HUES6 (cell line): ENCODE measurements around the gene TENT5A.

ENCODE experiments used
- H3K27ac ChIP-seq: 2 replicates; pipeline ENCODE4 v1.7.0; 2013; ENCODE audit warnings: low read depth, mild to moderate bottlenecking, low read length, inconsistent platforms
- H3K27me3 ChIP-seq: 2 replicates; pipeline ENCODE4 v1.6.1; 2013; ENCODE audit warnings: low read length; ENCODE audit not compliant: control insufficient read depth, insufficient read depth
- H3K36me3 ChIP-seq: 2 replicates; pipeline ENCODE4 v1.6.1; 2013; ENCODE audit warnings: low read length; ENCODE audit not compliant: control insufficient read depth, insufficient read depth
- H3K4me1 ChIP-seq: 2 replicates; pipeline ENCODE4 v1.6.1; 2013; ENCODE audit warnings: low read length; ENCODE audit not compliant: control insufficient read depth, insufficient read depth
- H3K4me3 ChIP-seq: 2 replicates; pipeline ENCODE4 v1.5.1; 2013; ENCODE audit warnings: low read depth, low read length
- H3K9ac ChIP-seq: one replicate; pipeline ENCODE4 v1.6.1; 2013; ENCODE audit warnings: mild to moderate bottlenecking, low read length
- H3K9me3 ChIP-seq: 2 replicates; pipeline ENCODE4 v1.6.1; 2013; ENCODE audit warnings: low read depth, low read length; ENCODE audit not compliant: control insufficient read depth, insufficient read depth

TENT5A gene

GRCh38 chr6:81734500-81735150, 17.9 kb downstream of the TENT5A start:
- H3K4me3 ChIP-seq = no peak overlapping the region
- no peaks in the 10 kb centered on the region for H3K27me3 ChIP-seq
- no peak overlapping the region for H3K9ac ChIP-seq
- H3K9me3 ChIP-seq = peaks cover 5% of the 10 kb centered on the region; the same call in 1 of the 2 replicates
- 0 out of 2 replicates have a peak, but pooled peaks cover 6% of the 10 kb centered on the region for H3K4me1 ChIP-seq
- H3K36me3 ChIP-seq = no peaks in the 10 kb centered on the region
- H3K27ac ChIP-seq = no peak overlapping the region

GRCh38 chr6:81734081-81734480, 18.4 kb downstream of the TENT5A start:
- Histone ChIP-seq H3K27ac (no peak overlapping the region), H3K36me3 (no peaks in the 10 kb centered on the region), H3K4me1 (0 out of 2 replicates have a peak, but pooled peaks cover 6% of the 10 kb centered on the region), H3K4me3 (no peak overlapping the region), H3K9ac (no peak overlapping the region), H3K9me3 (peaks cover 5% of the 10 kb centered on the region; the same call in 1 of the 2 replicates), H3K27me3 (no peaks in the 10 kb centered on the region)

- peaks cover 5% of the 10 kb centered on the region; the same call in 1 of the 2 replicates for H3K9me3 ChIP-seq
- no peak overlapping the region for H3K9ac ChIP-seq
- H3K27me3 ChIP-seq = no peaks in the 10 kb centered on the region
- H3K27ac ChIP-seq = no peak overlapping the region
- H3K4me1 ChIP-seq = no peaks in the 10 kb centered on the region
- H3K36me3 ChIP-seq = no peaks in the 10 kb centered on the region
- H3K4me3 ChIP-seq = no peak overlapping the region
These were observed 20.7 kb downstream of the TENT5A start for GRCh38 chr6:81731814-81732213.

- H3K27ac ChIP-seq = no peak overlapping the region
- H3K4me1 ChIP-seq = no peaks in the 10 kb centered on the region
- H3K4me3 ChIP-seq = no peak overlapping the region
- H3K9ac ChIP-seq = no peak overlapping the region
- no peaks in the 10 kb centered on the region for H3K9me3 ChIP-seq
- H3K36me3 ChIP-seq = no peaks in the 10 kb centered on the region
- no peaks in the 10 kb centered on the region for H3K27me3 ChIP-seq
These were observed 24.5 kb downstream of the TENT5A start for GRCh38 chr6:81727876-81728517.

- Histone ChIP-seq H3K27me3 (no peaks in the 10 kb centered on the region), H3K36me3 (no peaks in the 10 kb centered on the region), H3K4me1 (no peaks in the 10 kb centered on the region), H3K4me3 (no peak overlapping the region), H3K9me3 (no peaks in the 10 kb centered on the region), H3K9ac (no peak overlapping the region), H3K27ac (no peak overlapping the region)
These were observed 27.4 kb downstream of the TENT5A start for GRCh38 chr6:81725127-81725526.

- Histone ChIP-seq H3K4me3 (no peak overlapping the region), H3K27me3 (no peaks in the 10 kb centered on the region), H3K36me3 (no peaks in the 10 kb centered on the region), H3K27ac (no peak overlapping the region), H3K9ac (no peak overlapping the region), H3K9me3 (no peaks in the 10 kb centered on the region), H3K4me1 (no peaks in the 10 kb centered on the region)
These were observed 29.8 kb downstream of the TENT5A start for GRCh38 chr6:81722506-81723223.

- H3K36me3 ChIP-seq = no peaks in the 10 kb centered on the region
- no peak overlapping the region for H3K9ac ChIP-seq
- H3K9me3 ChIP-seq = no peaks in the 10 kb centered on the region
- no peak overlapping the region for H3K4me3 ChIP-seq
- no peaks in the 10 kb centered on the region for H3K4me1 ChIP-seq
- H3K27ac ChIP-seq = no peak overlapping the region
- H3K27me3 ChIP-seq = no peaks in the 10 kb centered on the region
These were observed 32.1 kb downstream of the TENT5A start for GRCh38 chr6:81720427-81720826.

GRCh38 chr6:81718126-81718525, 34.4 kb downstream of the TENT5A start:
- no peaks in the 10 kb centered on the region for H3K36me3 ChIP-seq
- H3K27me3 ChIP-seq = no peaks in the 10 kb centered on the region
- H3K4me3 ChIP-seq = no peak overlapping the region
- H3K27ac ChIP-seq = no peak overlapping the region
- no peak overlapping the region for H3K9ac ChIP-seq
- H3K9me3 ChIP-seq = no peaks in the 10 kb centered on the region
- H3K4me1 ChIP-seq = no peaks in the 10 kb centered on the region

GRCh38 chr6:81714684-81715083, 37.8 kb downstream of the TENT5A start:
- Histone ChIP-seq H3K27me3 (no peaks in the 10 kb centered on the region), H3K4me3 (no peak overlapping the region)

GRCh38 chr6:81713205-81713604, 39.3 kb downstream of the TENT5A start:
- H3K27me3 ChIP-seq = no peaks in the 10 kb centered on the region
- no peak overlapping the region for H3K4me3 ChIP-seq
- peaks cover 6% of the 10 kb centered on the region for H3K4me1 ChIP-seq
- no peak overlapping the region for H3K27ac ChIP-seq
- no peaks in the 10 kb centered on the region for H3K36me3 ChIP-seq
- no peaks in the 10 kb centered on the region for H3K9me3 ChIP-seq
- no peak overlapping the region for H3K9ac ChIP-seq

More at GRCh38 chr6:81714684-81715083, 37.8 kb downstream of the TENT5A start:
- Histone ChIP-seq H3K36me3 (no peaks in the 10 kb centered on the region), H3K27ac (no peak overlapping the region), H3K9ac (no peak overlapping the region), H3K9me3 (no peaks in the 10 kb centered on the region), H3K4me1 (no peaks in the 10 kb centered on the region)

- Histone ChIP-seq H3K9ac (no peak overlapping the region), H3K4me3 (no peak overlapping the region), H3K27ac (no peak overlapping the region), H3K36me3 (no peaks in the 10 kb centered on the region), H3K9me3 (no peaks in the 10 kb centered on the region), H3K4me1 (peaks cover 12% of the 10 kb centered on the region), H3K27me3 (no peaks in the 10 kb centered on the region)
These were observed 44.3 kb downstream of the TENT5A start for GRCh38 chr6:81708113-81708699.
